Suprapubic skin (tissue), 3 donors: ENCODE measurements around the gene STAM2.

Source experiments
- CTCF ChIP-seq, 2 donors: fragments of 200-600 bp in 1 of 2; fragments of 450-650 bp in 1 of 2; sonication (generic) in 1 of 2; IDR thresholded peaks; one replicate each; pipeline ENCODE4 v1.5.1; 2016 to 2019; ENCODE audit warnings: antibody characterized with exemption in 2 of 2, mild to moderate bottlenecking in 1 of 2, moderate library complexity in 1 of 2
- POLR2A ChIP-seq, 2 donors: fragments of 450-650 bp; IDR thresholded peaks; one replicate each; pipeline ENCODE4 v1.6.1; 2017; ENCODE audit warnings: antibody characterized with exemption in 2 of 2, mild to moderate bottlenecking in 2 of 2, moderate library complexity in 2 of 2

- TF ChIP-seq POLR2A (IDR thresholded peaks at IDR 0.05) (no peak), CTCF (IDR thresholded peaks at IDR 0.05) (no peak)
These were observed 83.5 kb downstream of the STAM2 start for GRCh38 chr2:152092095-152092494.
